ENCODE results near the gene NFIA. TPM values are rescaled to one million over a fixed set of nuclear protein-coding genes. Genes with fewer than 3 reads are reported as not detected.
A peak's percentile ranks its signal among the peaks of the same experiment; 100 is the strongest.

The NFIA gene
- total RNA-seq, 4 donors from 2014 or later = 27.9 to 79.9 (median 36.7) TPM

DNA sequence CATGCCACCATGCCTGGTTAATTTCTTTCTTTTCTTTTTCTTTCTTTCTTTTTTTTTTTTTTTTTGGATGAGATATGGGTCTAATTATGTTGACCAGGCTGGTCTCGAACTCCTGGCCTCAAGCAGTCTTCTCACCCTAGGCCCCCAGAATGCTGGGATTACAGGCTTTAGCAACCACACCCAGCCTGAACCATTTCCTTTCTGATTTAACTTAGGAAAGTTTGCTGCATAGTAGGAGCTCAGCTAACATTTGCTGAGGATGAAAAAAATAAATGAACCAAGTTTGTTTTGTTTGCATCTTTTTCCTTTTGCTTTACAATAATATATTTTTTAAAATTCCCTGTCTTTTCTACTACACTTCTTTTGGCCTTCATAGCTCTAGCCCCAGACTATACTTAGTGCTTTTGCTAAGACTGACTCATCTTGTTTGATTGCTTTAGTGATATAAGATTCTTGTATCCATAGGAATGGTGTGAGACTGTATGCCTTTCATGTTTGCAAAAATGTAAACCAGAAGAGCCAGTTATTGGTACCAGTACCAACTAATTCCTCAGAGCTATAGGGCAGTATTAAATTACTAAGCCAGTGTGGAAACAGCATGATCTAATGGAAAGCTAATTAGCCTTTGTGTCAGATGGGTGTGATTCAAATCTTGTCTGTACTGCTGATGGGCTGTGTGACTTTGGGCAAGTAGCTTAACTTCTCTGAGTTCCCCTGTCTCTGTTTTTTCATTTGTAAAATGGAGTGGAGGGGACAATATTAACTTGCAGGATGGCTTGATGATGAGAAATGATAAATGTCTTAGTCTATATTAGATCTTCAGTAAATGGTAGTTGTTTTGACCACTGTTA is 66.9 kb downstream of the NFIA start:
- TF ChIP-seq, protein P1, sequence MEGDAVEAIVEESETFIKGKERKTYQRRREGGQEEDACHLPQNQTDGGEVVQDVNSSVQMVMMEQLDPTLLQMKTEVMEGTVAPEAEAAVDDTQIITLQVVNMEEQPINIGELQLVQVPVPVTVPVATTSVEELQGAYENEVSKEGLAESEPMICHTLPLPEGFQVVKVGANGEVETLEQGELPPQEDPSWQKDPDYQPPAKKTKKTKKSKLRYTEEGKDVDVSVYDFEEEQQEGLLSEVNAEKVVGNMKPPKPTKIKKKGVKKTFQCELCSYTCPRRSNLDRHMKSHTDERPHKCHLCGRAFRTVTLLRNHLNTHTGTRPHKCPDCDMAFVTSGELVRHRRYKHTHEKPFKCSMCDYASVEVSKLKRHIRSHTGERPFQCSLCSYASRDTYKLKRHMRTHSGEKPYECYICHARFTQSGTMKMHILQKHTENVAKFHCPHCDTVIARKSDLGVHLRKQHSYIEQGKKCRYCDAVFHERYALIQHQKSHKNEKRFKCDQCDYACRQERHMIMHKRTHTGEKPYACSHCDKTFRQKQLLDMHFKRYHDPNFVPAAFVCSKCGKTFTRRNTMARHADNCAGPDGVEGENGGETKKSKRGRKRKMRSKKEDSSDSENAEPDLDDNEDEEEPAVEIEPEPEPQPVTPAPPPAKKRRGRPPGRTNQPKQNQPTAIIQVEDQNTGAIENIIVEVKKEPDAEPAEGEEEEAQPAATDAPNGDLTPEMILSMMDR (IDR thresholded peaks at IDR 0.05) = no peak
- TF ChIP-seq POLR2A (IDR thresholded peaks at IDR 0.05) = no peak
- DNase-seq = no peak
- Histone ChIP-seq H3K4me1 (peaks cover 11 to 89% (median 31%) of the 10 kb centered on the region in 3 donors), H3K4me3 (no peak overlapping the region), H3K27ac (peak overlapping the region; percentile 21 to 63 (median 52)), H3K27me3 (no peaks in the 10 kb centered on the region), H3K9me3 (no peaks in the 10 kb centered on the region), H3K36me3 (no peaks in the 10 kb centered on the region)
- intact Hi-C loops (cut with DNase I) = no loop called here
- WGBS, 2 donors = 20 to 27% methylated on average over 1 of the region's 1 CpG

DNA sequence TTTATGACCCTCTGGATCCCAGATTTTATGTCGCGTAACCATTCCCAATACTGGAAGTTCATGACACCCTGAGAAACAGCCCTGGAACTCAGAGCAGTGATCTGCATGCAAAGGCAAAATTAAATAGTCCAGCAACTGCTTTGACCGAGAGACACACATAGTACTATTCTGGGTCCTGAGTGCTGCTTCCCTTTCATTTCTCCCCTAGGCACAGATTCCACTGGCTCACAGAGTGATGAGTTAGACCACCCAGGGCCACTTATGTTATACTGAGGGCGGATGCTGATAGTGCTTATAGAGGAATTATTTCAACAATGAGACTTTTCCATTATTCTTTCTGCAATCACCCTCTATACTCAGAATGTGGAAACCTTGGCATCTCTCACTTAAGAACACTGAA is 69.2 kb downstream of the NFIA start:
- Histone ChIP-seq H3K36me3 (no peaks in the 10 kb centered on the region), H3K4me3 (no peak overlapping the region), H3K4me1 (peaks cover 13 to 83% (median 34%) of the 10 kb centered on the region in 3 donors), H3K9me3 (no peaks in the 10 kb centered on the region), H3K27me3 (no peaks in the 10 kb centered on the region), H3K27ac (peak overlapping the region in 3 of 4 donors; percentile 56 to 75 (median 71))
- intact Hi-C loops (cut with DNase I) = no loop called here
- no peak for DNase-seq
- TF ChIP-seq, protein P1 (IDR thresholded peaks at IDR 0.05) = no peak
- TF ChIP-seq POLR2A (IDR thresholded peaks at IDR 0.05) = no peak
- 79 to 93% methylated on average over 4 of the region's 4 CpGs for WGBS, 2 donors

DNA sequence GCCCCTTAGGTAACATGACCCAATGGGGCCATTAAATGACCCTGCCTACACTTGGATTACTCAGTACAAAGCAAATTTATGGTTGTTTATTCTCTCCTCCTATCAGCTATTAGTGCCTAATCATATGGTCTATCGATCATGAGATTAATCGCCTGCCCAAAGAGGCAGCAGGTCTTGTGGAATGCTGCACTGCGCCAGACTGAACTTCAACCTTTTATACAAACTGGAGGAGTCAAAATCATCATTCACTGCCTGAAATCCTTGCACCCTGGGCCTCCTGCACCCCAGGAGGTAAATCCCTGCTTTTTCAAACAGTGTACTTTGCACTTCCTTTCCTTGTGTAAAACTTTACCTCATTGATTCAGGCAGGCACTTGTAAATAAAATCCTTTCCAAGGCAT is 69.7 kb downstream of the NFIA start:
- intact Hi-C loops (cut with DNase I) = no loop called here
- Histone ChIP-seq H3K27ac (peak overlapping the region; percentile 15 to 75 (median 64)), H3K4me1 (peaks cover 18 to 88% (median 39%) of the 10 kb centered on the region in 3 donors), H3K36me3 (no peaks in the 10 kb centered on the region), H3K4me3 (no peak overlapping the region), H3K9me3 (no peaks in the 10 kb centered on the region), H3K27me3 (no peaks in the 10 kb centered on the region)
- 61 to 72% methylated on average over 3 of the region's 3 CpGs for WGBS, 2 donors
- DNase-seq = no peak
- TF ChIP-seq, protein P1 (IDR thresholded peaks at IDR 0.05) = no peak
- no peak for TF ChIP-seq POLR2A (IDR thresholded peaks at IDR 0.05)

- Histone ChIP-seq H3K27me3 (no peaks in the 10 kb centered on the region), H3K4me1 (peaks cover 21 to 92% (median 44%) of the 10 kb centered on the region in 3 donors), H3K9me3 (no peaks in the 10 kb centered on the region), H3K27ac (peak overlapping the region; percentile 15 to 75 (median 44)), H3K4me3 (no peak overlapping the region), H3K36me3 (no peaks in the 10 kb centered on the region)
- TF ChIP-seq POLR2A (IDR thresholded peaks at IDR 0.05) = no peak
- TF ChIP-seq, protein P1 (IDR thresholded peaks at IDR 0.05) = peak in 2 of 6 experiments; percentile 21 to 43
- no peak for DNase-seq
- intact Hi-C loops (cut with DNase I) = no loop called here
Observed at GRCh38 chr1:61152469-61153105, 70.2 kb downstream of the NFIA start.

Data from esophagus squamous epithelium (tissue), 5 donors.